NCI-H2196 treated with DMSO at 0.1 percent for 48 hours (cell line): ENCODE data around the gene SPRY4.
A peak's percentile ranks its signal among the peaks of the same experiment; 100 is the strongest.
"Not testable (repeated sequence)": the region's sequence is repeated elsewhere in the genome, so short reads cannot be mapped to it uniquely, and the experiment has no call there.

Source experiments
- DNase-seq: peaks from one replicate; lab custom pipeline; 2025; ENCODE audit not compliant: unreplicated experiment; lab: John Stamatoyannopoulos, UW

Gene SPRY4

DNA sequence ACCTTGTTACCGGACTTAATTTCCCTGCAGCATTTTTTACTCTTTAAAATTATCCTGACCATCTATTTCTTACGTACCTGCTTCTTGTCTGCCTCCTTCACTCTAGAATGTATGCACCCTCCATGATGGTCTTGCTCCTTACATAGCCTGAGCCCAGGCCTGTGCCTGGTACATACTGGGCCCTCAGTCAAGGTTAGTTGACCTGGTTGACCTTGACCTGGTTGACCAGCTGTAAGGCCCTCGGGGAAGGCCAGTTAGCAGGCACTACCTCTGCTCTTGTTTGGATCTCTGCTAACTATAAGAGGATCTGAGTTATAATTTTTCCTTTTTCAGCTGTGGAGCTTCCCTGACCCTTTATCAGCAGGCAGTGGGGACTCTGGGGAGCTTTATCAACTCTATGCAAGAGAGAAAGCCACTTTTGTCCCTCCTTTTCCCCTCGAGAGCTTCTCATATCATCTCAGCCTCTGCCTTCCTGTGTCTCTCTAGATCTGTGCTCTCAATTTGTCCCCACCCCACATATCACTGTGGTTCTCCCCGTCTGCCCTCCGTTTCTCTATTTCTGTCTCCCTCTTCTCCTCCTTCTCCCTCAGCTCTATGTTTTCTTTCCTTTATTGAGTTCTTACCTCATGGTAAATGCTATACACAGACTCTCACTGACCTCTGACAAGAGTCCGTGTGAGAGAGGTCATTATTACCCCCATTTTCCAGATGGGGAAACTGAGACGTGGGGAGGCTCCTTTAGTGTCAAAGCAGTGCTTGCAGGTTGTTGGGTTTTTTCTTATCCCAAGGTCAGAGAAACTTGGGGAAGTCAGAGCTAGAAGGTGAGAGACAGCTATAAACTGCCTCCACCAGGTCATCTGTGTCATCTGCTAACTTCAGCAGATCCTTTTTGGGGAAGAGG lies 28.6 kb downstream of the SPRY4 start:
- DNase-seq: no peak

DNA sequence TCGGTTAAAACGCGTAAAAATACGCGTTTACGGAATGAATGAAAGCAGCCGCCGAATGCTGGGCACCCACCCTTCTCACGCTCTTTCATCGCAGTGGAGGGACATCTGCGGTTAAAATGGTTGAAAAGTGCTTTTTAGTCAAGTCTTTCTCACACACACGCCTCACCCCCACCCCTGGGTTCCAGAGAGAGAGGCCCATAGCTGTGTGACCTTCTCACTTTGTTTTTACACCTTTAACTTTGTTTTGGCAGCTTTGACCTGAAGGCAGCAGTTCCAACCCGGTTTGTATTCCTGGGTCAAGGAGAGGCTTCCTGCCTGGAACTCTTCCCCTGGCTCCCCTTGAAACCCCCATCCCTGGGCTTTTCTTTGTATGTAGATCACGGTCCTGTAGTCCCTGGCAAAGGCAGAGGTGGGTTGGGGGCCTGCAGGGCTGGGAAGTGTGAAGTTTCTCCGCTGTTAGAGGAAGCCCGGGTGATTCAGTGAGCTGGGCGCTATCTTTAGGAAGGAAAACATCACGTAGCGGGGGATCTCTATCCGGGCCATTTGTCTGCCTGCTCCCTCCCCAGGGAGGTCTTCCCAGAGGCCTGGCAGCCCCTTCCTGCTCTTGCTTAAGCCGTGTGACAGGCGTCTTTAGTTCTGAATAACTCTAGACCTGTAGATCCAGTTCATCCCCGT lies 29.6 kb downstream of the SPRY4 start:
- no peak for DNase-seq

DNA sequence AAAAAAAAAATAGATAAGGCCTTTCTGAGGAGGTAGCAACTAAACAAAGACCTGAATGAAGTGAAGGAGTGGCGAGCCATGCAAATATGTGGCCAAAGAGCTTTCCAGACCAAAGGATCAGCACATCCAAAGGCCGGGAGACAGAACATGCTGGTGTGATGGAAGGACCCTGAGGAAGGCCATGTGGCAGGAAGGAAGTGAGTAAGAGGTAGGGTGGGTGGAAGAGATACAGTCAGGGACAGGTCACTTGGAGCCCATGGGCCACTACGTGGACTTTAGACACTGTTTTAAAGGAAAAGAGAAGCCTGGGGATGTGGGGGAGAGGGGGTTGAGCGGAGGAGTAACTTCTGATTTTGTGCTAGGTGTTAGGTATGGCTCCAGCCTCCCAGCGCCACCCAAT lies 31.3 kb downstream of the SPRY4 start:
- no peak for DNase-seq

- DNase-seq: no peak
These were observed 32.0 kb downstream of the SPRY4 start for GRCh38 chr5:142292808-142293207.

GRCh38 chr5:142292249-142292648 lies 32.6 kb downstream of the SPRY4 start:
- DNase-seq: no peak

DNA sequence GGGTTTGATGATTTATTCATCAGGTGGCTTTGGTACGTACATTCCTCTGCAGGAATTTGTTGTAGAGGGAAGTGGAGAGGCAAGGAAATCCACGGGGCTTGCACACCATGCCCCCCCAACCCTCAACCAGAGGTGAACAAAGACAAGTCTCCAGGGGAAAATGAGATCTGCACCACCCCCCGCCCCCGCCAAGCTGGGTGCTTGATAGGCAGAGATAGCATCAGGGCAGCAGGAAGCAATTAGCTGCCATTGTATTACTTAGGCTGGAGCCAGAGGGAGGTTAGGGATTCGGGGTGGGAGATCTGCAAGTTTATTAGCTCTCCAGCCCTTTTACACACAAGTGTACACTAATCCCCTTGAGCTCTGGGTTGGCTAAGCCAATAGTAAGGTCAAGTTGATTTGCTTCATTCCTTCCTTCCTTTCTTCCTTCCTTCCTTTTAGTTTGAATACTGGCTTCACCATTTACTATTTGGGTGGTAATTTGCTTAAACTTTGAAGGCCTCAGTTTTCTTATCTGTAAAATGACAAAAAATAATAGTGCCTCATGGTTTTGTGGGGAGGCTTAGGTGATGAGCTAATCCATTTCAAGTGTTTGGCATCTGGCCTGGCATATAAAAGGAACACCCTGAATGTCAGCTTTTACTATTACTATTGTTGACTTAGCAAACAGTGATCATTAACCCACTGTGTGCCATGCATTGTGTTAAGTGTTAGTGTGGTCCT lies 34.1 kb downstream of the SPRY4 start:
- peak; percentile 47 for DNase-seq

DNA sequence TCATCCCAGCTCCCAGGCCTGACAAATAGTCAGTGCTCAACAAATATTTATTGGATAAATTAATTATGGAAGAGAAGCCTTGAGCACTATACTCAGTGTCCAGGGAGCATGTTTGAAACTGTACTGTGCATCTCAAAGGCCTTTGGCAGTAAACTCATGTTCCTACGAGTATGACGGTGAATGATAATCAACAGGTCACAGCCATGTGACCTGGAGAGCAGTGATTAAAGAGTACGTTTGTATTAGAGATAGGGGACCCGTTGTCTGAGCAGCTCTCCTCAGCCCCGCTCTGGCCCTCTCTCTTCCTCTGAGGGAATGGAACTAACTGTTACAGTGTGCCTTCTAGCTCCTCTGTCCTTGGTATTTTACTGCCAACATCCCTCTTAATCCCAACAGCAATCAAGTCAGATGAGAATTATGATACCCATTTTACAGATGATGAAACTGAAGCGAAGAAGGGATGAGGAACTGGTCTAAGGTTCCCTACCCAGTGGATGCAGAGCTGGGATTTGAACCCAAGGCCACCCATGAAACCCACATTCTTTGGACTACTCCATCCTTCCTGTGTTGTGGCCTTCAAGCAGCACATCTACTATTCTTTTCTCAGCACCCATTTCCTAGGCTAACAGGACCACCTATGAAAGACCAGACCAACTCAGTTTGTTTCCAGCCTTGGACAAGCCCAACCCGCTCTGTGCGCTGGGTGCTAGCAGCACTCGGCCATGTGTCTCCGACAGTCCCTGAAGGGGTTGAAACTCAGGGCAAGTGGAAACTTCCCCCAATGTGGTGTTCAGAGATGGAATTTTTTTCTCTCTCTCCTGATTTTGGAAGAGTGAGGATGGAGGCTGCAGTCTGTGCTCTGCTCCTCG lies 34.9 kb downstream of the SPRY4 start:
- no peak for DNase-seq

DNA sequence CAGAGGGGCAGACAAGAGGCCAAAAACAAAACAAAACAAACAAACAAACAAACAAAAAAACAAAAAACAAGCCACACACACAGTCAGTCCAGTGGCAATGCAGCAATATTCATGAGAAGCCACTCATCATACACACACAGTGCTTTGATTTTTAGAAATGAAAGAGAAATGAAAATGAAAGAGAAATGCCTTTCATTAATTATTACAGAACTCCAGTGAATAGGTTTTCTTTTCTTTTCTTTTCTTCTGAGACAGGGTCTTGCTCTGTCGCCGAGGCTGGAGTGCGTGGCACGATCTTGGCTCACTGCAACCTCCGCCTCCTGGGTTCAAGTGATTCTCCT lies 36.9 kb downstream of the SPRY4 start:
- no peak for DNase-seq

DNA sequence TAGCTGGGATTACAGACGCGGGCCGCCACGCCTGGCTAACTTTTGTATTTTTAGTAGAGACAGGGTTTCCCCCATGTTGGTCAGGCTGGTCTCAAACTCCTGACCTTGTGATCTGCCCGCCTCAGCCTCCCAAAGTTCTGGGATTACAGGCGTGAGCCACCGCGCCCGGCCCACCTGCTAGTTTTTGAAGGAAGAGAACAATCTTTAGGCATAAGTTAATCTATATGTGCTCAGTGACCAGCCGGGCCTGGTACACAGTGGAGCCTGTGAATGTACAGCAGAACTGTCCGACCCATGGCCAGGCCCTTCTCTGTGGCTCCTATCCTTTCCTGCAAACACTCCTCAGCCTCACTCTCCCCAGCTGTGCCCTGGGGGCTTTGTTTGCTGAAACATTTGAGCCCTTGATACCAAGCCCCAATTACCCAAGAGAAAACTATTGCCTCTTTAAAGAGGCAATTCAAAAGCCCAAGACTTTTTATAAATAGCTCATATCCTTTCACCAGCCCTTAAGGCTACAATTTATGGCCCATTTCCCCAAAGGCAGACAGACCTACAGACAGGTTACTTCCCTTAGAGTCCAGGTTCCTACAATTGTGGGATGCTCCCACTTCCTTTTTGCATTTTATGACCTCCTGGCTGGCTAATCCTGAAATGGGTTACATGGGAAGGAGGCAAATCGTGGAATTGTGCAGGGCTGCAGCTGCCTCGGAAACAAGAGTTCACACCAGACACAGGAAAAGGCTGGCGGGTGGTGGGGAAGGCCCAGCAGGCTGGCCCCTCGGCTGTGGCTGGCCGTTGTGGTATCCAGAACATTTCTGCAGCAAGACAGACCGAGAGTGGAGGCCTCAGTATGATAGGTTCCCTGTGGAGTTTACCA lies 37.5 kb downstream of the SPRY4 start:
- no peak for DNase-seq

DNA sequence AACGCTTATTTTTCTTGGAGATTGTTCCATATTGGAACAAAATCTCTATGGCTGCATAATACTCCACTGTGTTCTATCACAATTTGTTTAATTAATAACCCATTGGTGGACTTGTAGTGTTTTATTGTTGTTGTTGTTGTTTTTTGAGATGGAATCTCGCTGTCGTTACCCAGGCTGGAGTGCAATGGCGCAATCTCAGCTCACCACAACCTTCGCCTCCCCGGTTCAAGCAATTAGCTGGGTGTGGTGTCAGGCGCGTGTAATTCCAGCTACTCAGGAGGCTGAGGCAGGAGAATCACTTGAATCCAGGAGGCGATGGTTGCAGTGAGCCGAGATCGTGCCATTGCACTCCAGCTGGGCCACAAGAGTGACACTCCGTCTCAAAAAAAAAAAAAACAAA lies 38.7 kb downstream of the SPRY4 start:
- DNase-seq: no peak

GRCh38 chr5:142283304-142283703 lies 41.5 kb downstream of the SPRY4 start:
- no peak for DNase-seq

DNA sequence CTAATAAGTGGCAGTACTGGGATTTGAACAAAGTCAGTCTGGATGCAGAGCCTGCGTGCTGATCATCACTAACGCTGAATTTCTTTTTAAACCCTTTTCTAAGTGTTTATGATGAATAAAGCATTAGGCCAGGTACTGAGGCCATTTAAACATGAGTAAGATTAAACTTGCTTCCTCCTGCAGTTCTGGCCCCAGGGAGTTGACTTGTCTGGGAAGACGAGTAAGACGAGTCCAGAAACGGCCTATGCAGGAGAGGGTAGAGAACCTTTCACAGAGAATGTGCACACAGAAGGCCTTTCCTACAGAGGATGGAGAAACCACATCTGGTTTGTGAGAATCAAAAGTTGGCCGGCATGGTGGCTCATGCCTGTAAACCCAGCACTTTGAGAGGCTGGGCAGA lies 42.9 kb downstream of the SPRY4 start:
- DNase-seq: no peak

DNA sequence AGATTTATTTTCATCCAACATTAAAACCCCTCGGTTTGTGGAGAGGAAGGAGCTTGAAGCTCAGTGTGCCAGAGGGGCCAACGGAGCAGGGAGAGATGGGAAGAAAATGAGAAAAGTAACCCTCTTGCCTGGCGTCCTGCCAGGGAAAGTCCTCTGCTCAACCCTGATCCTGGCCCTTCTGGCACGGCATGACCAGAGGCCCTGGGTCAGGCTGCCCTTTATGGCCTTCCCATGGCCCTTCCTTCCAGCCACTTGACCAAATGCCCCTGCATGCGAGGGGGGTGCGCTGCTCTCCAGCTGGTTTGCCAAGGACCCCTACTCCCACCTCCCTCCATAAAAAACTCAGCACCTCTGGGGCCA lies 43.8 kb downstream of the SPRY4 start:
- no peak for DNase-seq

DNA sequence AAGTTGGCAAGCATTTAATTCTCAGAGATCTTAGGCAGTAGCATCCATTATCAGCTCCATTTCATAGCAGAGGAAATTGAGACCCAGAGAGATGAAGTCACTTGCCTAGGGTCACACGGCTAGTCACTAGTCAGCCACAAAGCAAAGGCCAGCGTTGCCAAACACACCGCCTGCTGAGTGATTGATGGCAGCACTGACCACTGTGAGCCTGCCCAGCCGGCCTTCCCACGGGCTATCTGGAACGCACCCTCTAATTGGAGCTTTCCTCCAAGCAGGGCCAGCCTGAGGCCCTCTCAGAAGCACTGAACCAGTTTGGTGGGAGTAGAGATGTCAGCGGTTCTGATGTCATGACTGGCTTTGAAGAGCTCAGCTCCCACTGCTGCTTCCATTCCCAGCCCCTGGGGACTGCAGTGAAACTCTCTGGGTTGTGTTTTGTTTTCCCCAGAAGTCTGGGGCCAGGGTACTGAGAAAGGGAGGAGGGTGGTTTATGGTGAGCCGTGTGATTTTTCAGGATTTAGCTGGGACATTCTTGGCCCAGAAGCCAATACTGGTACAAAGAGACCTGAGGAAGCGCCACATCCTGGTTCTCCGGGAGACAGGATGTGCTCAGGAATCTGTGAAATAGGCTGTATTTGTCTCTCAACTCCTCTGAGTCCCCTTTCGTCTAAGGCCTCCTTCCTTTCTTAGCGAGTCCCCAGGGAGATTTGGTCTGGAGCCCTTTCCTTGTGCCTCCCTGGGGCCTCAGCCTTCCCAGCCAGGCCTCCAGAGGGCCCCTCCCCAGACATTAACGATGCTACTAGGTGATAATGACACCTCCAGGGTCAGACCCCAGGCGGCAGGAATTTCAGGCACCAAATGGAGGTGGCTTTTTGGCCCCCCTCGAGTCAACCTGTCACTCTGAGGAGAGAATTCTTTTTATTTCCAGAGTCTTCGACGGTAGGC lies 44.5 kb downstream of the SPRY4 start:
- DNase-seq: no peak

- DNase-seq: no peak
These were observed 46.2 kb downstream of the SPRY4 start for GRCh38 chr5:142278627-142279026.

GRCh38 chr5:142277796-142278195 lies 47.0 kb downstream of the SPRY4 start:
- no peak for DNase-seq

- no peak for DNase-seq
These were observed 48.3 kb downstream of the SPRY4 start for GRCh38 chr5:142276517-142276916.

DNA sequence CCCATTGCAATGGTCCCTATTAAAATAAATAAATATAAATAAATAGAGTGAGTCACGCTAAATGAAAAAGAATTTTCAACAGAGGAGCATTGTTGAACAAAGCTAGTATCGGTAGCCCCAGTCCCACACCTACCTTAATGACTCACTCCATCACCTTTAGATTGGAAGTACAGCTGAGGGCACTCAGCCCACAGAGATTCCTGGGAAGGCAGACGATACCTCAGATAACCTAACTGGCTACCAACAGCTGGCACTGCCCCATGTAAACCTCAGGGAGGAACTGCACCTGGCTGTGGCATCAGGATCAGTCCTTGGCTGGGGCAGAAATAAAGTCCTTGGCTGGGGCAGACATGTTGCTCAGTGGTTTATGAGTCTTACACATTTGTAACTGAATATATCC lies 49.3 kb downstream of the SPRY4 start:
- no peak for DNase-seq

DNA sequence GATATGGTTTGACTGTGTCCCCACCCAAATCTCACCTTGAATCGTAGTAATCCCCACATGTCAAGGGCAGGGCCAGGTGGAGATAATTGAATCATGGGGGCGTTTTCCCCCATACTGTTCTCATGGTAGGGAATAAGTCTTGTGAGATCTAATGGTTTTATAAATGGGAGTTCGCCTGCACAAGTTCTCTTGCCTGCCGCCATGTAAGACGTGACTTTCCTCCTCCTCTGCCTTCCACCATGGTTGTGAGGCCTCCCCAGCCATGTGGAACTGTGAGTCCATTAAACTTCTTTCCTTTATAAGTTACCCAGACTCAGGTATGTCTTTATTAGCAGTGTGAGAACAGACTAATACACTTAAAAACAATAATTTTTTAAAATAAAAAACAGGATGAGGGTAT lies 52.2 kb downstream of the SPRY4 start:
- DNase-seq: not testable (repeated sequence)
